HepG2 (cell line): ENCODE data around the gene IHH. TPM values are rescaled to one million over a fixed set of nuclear protein-coding genes. Genes with fewer than 3 reads are reported as not detected.

Experiments
- CBX1 ChIP-seq: IDR thresholded peaks from one replicate; pipeline ENCODE4 v1.6.1; 2016; ENCODE audit warnings: antibody characterized with exemption, low read depth
- FOXM1 ChIP-seq: sonication (generic); formaldehyde crosslinking; IDR thresholded peaks from 2 replicates; pipeline ENCODE4 v1.5.0; 2020; ENCODE audit warnings: missing genetic modification reagents
- HMG20B ChIP-seq: conservative IDR thresholded peaks from 2 replicates; pipeline ENCODE4 v1.6.1; 2016; ENCODE audit warnings: missing genetic modification reagents, missing compliant biosample characterization
- JUNB ChIP-seq: sonication (generic); formaldehyde crosslinking; IDR thresholded peaks from 2 replicates; pipeline ENCODE4 v1.8.0; 2022; ENCODE audit warnings: missing genetic modification reagents, mild to moderate bottlenecking, borderline replicate concordance
- MYNN ChIP-seq: sonication (generic); formaldehyde crosslinking; IDR thresholded peaks from 2 replicates; pipeline ENCODE4 v1.4.0; 2020; ENCODE audit warnings: mild to moderate bottlenecking, low read depth, missing genetic modification reagents
- NFYC ChIP-seq: IDR thresholded peaks from 2 replicates; pipeline ENCODE4 v1.6.1; 2016; ENCODE audit warnings: missing genetic modification reagents, missing compliant biosample characterization
- RCOR2 ChIP-seq: IDR thresholded peaks from 2 replicates; pipeline ENCODE4 v1.6.1; 2016; ENCODE audit warnings: missing biosample characterization, missing genetic modification reagents
- RXRA ChIP-seq: sonication (generic); formaldehyde crosslinking; IDR thresholded peaks from 2 replicates; pipeline ENCODE4 v1.5.1; 2020; ENCODE audit warnings: missing genetic modification reagents
- SRSF4 ChIP-seq: fragments of 200-400 bp; formaldehyde crosslinking; IDR thresholded peaks from one replicate; pipeline ENCODE4 v1.6.1; 2018; ENCODE audit warnings: mild to moderate bottlenecking, low read depth, low read length, moderate library complexity; ENCODE audit not compliant: poor library complexity, severe bottlenecking
- SYNCRIP ChIP-seq: fragments of 200-400 bp; formaldehyde crosslinking; IDR thresholded peaks from 2 replicates; pipeline ENCODE4 v1.6.1; 2018; ENCODE audit warnings: mild to moderate bottlenecking, low read depth, low read length; ENCODE audit not compliant: insufficient read depth
- TAF1 ChIP-seq: sonication (generic); formaldehyde crosslinking; IDR thresholded peaks from 2 replicates; pipeline ENCODE4 v1.4.0; 2020; ENCODE audit warnings: missing genetic modification reagents
- THRA ChIP-seq: sonication (generic); formaldehyde crosslinking; IDR thresholded peaks from 2 replicates; pipeline ENCODE4 v1.4.0; 2020; ENCODE audit warnings: missing genetic modification reagents, borderline replicate concordance
- ZBTB39 ChIP-seq: sonication (generic); formaldehyde crosslinking; IDR thresholded peaks from 2 replicates; pipeline ENCODE4 v1.5.0; 2020; ENCODE audit warnings: missing genetic modification reagents
- ZBTB7A ChIP-seq: sonication (generic); formaldehyde crosslinking; IDR thresholded peaks from 2 replicates; pipeline ENCODE4 v1.8.0; 2022; ENCODE audit warnings: mild to moderate bottlenecking, missing genetic modification reagents
- ZHX1 ChIP-seq: sonication (generic); formaldehyde crosslinking; IDR thresholded peaks from 2 replicates; pipeline ENCODE4 v1.8.1; 2022; ENCODE audit warnings: low read depth, mild to moderate bottlenecking, missing genetic modification reagents
- ZNF205 ChIP-seq: IDR thresholded peaks from 2 replicates; pipeline ENCODE4 v1.6.1; 2018; ENCODE audit warnings: missing biosample characterization, missing genetic modification reagents
- ZNF280D ChIP-seq: sonication (generic); formaldehyde crosslinking; IDR thresholded peaks from 2 replicates; pipeline ENCODE4 v1.5.1; 2020; ENCODE audit warnings: mild to moderate bottlenecking, missing genetic modification reagents
- ZNF430 ChIP-seq: sonication (generic); formaldehyde crosslinking; IDR thresholded peaks from 2 replicates; pipeline ENCODE4 v1.9.0; 2021; ENCODE audit warnings: mild to moderate bottlenecking, missing genetic modification reagents
- ZNF558 ChIP-seq: sonication (generic); formaldehyde crosslinking; IDR thresholded peaks from 2 replicates; pipeline ENCODE4 v1.9.0; 2022; ENCODE audit warnings: mild to moderate bottlenecking, missing genetic modification reagents, borderline replicate concordance
- polyA plus RNA-seq, 8 experiments: library from polyadenylated mRNA; depleted of rRNA in 3 of 8; stranded (reverse) in 7 of 8; unstranded in 1 of 8; fragments of >200 nt; fragmentation: Illumina TruSeq in 4 of 8; extraction: Trizol in 4 of 8; gene quantifications; 2 replicates each; pipeline versions ENCODE4 v1.2.1 to v1.2.3, GENCODE V29; 2011 to 2016; ENCODE audit warnings: low read depth in 4 of 8, missing spikeins in 1 of 8, mixed read lengths in 1 of 8; ENCODE audit not compliant: insufficient read depth in 1 of 8
- total RNA-seq, 5 experiments: library from RNA; depleted of rRNA; stranded (reverse); fragments of >200 nt; fragmentation: Illumina TruSeq; extraction: Trizol; gene quantifications; 2 replicates each; pipeline ENCODE4 v1.2.3, GENCODE V29; 2016; ENCODE audit warnings: low read depth in 1 of 5

Gene IHH
- total and polyA plus RNA-seq, 2 of the 13 experiments (the other 11 are each of a cell fraction or from before 2014, with no cell fraction given), result 0.42 TPM; not detected in 1

- TF ChIP-seq THRA (CRISPR knock-in tag) (peak; percentile 38; the same call in 1 of the 2 replicates), ZHX1 (CRISPR knock-in tag) (no peak), CBX1 (no peak), ZBTB39 (CRISPR knock-in tag) (no peak), TAF1 (CRISPR knock-in tag) (no peak), RXRA (peak; percentile 69; the same call in 1 of the 2 replicates), ZBTB7A (CRISPR knock-in tag) (no peak), ZNF280D (CRISPR knock-in tag) (0 out of 2 replicates have a peak, but pooled peaks have one; percentile 38), SYNCRIP (no peak), ZNF558 (CRISPR knock-in tag) (no peak; the same call in 1 of the 2 replicates), RCOR2 (0 out of 2 replicates have a peak, but pooled peaks have one; percentile 56), ZNF430 (CRISPR knock-in tag) (peak; percentile 62; the same call in 1 of the 2 replicates), MYNN (CRISPR knock-in tag) (no peak), JUNB (no peak), HMG20B (CRISPR knock-in tag) (no peak; the same call in 1 of the 2 replicates), NFYC (CRISPR knock-in tag) (no peak), SRSF4 (no peak), ZNF205 (CRISPR knock-in tag) (0 out of 2 replicates have a peak, but pooled peaks have one; percentile 72), FOXM1 (no peak)
Observed at GRCh38 chr2:219058541-219059374, 2.0 kb downstream of the IHH start (continued).
